HG03064 (cell line): ENCODE data around the gene CCL15.
"Not testable (repeated sequence)": the region's sequence is repeated elsewhere in the genome, so short reads cannot be mapped to it uniquely, and the experiment has no call there.

Experiments
- ATAC-seq: cut with Tn5 transposase; IDR thresholded peaks from one replicate; pipeline ENCODE4 v1.9.1; 2021; ENCODE audit warnings: low read depth; ENCODE audit not compliant: unreplicated experiment

CCL15 gene

DNA sequence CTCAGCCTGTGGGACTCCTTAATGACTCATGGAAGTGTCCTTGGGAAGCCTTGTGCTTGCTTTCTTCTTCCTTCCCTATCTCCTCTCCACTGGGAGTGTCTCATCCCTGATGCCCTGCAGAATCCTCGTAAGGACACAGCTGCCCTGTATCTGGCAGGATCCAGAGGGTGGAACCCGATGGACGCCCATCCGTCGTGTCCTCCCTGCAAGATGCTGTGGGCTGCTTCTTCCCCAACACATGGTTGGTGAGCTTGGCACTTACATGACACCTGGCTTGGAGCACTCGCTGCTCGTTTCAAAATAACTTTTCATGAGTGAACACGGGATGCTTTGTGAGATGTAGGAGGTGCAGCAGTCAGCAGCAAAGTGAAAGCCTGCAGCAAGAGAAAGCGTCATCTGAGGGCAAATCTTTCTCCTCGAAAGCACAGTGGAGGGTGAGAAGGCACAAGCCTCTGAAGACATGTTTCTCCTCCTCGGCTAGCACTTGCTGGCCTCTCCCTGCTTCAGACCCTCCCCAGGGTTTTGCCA lies 3.3 kb downstream of the CCL15 start:
- no peak for ATAC-seq

DNA sequence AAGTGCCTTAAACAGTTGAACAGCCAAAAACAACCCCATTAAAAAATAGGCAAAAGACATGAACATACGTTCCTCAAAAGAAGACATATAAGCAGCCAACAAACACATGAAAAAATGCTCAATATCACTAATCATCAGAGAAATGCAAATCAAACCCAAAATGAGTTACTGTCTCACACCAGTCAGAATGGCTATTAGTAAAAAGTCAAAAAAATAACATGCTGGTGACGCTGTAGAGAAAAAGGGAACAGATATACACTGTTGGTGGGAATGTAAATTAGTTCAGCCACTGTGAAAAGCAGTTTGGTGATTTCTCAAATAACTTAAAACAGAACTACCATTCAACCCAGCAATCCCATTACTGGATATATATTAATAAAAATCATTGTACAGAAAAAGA lies 6.0 kb downstream of the CCL15 start:
- ATAC-seq, result not testable (repeated sequence)

- ATAC-seq, result no peak
Measured at GRCh38 chr17:35991075-35991474, 10.3 kb downstream of the CCL15 start.

DNA sequence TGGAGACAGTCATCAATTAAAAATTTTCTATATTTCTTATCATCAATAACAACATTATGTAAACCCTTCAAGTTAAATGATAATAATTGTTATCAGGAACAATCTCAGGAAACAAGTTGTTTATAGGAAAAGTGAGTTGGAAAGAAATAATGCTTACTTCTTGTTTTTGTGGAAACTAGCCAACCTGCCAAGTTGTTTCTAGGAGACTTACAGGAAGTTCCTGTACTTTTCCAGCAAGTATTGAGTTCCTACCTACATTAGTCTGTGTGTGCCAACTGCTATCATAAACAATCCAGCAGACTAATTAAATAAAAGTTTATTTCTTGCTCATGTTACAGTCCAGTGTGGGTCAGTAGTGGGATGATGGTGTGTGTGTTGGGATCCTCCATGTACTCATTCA lies 13.2 kb downstream of the CCL15 start:
- no peak for ATAC-seq

DNA sequence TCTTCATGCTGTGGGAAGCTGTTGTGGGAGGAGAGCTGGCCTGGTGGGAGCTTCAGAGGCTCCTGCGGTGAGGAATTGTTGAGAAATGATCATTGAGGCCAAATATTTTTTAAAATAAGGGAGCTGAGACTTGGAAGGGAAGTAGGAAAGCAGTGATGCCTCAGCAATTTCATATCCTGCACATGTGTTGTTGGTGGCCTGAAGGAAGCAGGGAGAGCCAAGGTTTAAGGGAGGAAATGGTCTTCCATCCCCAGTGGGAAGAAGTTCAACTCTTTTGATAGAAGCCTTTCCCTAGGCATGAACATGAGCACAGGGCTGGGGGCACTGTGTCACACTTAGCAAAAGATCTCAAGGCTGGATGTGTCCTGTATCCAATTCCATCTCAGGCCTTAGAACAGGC lies 14.7 kb downstream of the CCL15 start, which contains the start of gene CCL14:
Gene CCL14 (minus strand): TSS at position 87 of the 400 bp plus-strand sequence. CDS start 80 bp downstream, at position 7.
- no peak for ATAC-seq

GRCh38 chr17:35984140-35984539 lies 17.2 kb downstream of the CCL15 start:
- ATAC-seq, result no peak

GRCh38 chr17:35982409-35983191 lies 18.8 kb downstream of the CCL15 start:
- no peak for ATAC-seq

- no peak for ATAC-seq
Measured at GRCh38 chr17:35981908-35982330, 19.4 kb downstream of the CCL15 start.

GRCh38 chr17:35981246-35981645 lies 20.1 kb downstream of the CCL15 start, which contains the start of gene CCL16:
TSS of gene CCL16 (minus strand) at chr17:35981497. CDS start at chr17:35981420, 77 bp downstream.
- ATAC-seq, result no peak

DNA sequence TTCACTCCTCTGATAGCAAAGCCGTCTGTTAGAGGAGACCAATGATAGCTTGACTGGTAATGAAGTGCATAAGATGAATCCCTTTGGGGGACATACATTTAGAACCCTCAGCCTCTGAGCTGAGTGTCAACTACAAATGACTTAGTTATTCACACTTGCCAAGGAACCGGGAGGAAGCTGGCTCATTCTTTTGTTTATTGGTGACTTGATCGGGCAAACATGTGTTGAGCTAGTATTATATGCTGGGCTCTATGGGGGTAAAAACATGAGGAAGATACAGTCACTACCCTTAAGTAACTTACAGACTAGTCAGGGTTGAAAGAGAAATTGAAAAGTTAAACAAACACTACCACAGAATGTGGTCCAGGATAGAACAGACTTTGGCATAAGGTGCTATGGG lies 23.0 kb downstream of the CCL15 start:
- no peak for ATAC-seq

DNA sequence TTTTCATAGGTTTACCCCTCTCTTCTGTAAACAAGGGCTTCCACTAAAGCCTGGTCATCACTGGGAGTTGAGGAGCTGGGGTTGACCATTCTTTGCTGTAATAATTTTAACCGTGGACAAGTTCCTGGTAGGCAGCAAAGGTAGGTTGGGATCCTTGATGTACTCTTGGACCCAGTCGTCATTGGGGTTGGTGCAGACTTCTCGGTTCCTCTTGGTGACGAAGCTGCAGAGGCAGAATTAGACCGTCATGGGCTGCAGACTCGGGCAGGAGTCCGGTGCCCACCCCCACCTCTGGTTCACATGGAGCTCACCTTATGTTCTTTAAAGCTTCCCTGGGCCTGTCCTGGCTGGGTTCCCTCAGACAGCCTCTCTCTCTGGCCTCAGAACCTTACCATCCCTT lies 23.8 kb downstream of the CCL15 start:
- no peak for ATAC-seq

DNA sequence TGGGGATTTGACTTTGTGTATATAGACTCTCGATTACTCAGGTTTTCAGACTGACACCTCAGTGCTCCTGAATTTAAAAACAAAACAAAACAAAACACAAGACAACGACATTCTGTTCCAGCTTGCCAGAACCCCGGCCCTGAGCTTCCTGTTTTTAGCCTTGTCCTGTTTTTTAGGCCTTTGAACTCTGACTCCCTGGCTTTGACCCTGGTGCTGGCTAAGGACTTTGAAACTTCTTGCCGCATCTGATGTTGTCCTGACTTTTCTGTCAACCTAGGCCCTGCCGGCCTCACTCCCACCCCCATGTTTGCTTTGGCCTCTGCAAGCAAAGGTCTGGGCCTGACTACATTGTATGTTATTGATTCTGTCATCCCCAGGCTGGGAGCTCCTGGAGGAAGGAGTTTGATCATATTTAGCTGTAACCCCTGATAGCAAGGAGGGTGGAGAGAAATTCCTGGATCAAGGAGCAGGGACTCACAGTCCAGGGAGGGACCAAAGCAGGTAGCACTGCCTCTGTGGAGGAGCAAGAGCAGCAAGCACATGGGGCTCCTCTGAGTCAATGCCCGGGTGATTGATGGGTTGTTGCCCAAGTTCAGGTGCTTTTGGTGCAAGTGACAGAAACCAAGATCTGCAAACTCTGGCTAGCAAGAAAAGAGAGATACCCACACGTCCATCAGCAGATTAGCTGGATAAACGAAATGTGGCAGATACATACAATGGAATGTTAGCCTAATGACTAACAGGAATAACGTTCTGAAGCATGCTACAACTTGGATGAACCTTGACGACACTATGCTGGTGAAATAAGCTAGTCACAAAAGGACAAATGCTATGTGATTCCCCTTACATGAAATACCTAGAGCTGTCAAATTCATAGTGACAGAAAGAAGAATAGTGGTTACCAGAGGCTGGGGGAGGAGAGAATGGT lies 27.8 kb downstream of the CCL15 start:
- ATAC-seq, result no peak

GRCh38 chr17:35972945-35973332 lies 28.4 kb downstream of the CCL15 start:
- no peak for ATAC-seq

GRCh38 chr17:35972535-35972934 lies 28.8 kb downstream of the CCL15 start:
- ATAC-seq, result no peak

GRCh38 chr17:35972066-35972465 lies 29.3 kb downstream of the CCL15 start:
- ATAC-seq, result no peak

DNA sequence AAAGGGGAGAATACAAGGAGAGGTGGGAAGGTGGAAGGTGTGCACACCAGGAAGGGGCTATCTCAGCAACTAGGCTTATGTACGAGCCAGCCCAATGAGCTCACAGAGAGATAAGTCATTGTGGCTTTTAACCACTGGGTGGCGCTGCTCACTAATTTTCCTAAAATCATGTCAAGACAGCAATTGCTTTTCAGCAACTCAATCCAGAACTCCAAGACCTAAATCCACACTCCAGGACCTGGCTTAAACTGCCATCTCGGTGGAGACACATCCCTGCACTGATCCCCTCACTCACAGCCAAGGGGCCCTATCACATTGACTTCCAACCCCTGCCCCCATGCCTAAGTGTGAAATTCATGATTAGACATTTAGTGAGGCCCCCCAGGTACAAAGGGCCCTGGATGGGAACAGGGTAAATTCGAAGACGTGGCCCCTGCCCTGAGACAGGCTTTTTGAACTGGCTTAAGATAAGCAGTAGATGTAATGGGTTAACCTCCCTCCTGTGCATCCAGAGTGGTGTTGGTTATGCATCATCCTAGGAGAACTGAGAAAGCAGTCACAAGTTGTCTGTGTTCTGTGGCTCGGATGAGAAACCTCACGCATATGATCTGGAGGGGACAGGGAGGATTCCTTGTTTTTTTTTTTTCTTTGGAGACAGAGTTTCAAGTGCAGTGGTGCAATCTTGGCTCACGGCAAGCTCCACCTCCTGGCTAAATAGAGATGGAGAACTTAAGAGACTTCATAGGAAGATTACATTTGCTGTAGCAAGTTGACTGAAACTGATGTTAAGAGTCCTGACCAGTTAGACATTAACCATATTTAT lies 31.6 kb downstream of the CCL15 start:
- ATAC-seq, result no peak

DNA sequence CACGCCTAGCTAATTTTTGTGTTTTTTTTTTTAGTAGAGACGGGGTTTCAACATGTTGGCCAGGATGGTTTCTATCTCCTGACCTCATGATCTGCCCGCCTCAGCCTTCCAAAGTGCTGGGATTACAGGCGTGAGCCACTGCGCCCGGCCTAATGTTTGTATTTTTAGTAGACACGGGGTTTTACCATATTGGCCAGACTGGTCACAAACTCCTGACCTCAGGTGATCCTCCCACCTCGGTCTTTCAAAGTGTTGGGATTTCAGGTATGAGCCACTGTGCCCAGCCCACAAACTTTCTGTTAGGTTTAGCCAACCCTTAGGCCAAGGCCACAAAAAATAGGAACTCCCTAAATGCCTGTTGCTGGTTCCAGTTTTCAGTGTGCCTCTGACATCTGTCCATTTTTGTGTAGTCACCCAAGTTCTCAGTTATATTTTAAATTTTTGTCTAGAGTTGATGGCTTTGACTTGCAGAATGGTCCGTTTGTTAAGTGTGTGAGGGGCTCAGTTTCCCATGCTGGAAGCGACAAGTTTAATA lies 32.8 kb downstream of the CCL15 start:
- no peak for ATAC-seq

DNA sequence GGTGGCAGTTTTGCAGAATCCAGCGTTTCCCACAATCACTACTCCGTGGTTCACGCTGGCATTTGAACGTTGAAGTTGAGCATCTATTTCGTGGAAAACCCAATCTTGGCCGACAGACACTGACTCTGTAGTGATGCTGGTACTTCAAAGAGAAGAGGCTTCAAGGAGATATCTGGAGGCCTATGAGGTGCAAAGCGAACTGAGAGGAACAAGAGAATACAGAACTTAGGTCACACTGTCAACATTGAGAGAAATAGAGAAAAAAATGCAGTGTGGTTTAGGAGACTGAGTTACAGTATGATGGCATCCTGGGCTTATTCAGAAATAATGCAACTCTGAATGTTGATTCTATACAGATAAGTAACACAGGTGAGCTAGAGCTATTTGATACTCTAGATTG lies 36.1 kb downstream of the CCL15 start:
- ATAC-seq, result no peak

GRCh38 chr17:35963663-35964062 lies 37.7 kb downstream of the CCL15 start:
- no peak for ATAC-seq

DNA sequence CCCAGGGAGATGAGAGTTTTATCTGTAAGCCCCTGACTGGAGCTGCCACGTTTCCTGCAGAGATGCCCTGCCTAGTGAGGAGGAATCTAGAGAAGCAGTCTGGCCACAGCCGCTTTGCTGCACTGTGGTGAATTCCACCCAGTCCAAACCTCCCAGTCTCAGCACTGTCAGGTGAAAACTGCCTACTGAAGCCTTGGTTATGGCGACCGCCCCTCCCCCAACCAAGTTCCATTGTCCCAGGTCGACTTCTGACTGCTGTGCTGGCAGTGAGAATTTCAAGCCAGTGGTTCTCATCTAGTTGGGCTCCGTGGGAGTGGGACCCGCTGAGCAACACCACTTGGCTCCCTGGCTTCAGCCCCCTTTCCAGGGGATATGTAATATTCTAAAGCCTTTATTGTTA lies 47.6 kb downstream of the CCL15 start:
- ATAC-seq, result no peak
